Large intestine (tissue), 3 donors: Measurements from ENCODE around the gene TENM4. TPM values are rescaled to one million over a fixed set of nuclear protein-coding genes. Genes with fewer than 3 reads are reported as not detected.

Experiments used
- DNase-seq, 2 donors: peaks; one replicate each; pipeline versions ENCODE4 v3.0.0 to v3.0.0-alpha.2; 2013
- H3K27ac ChIP-seq: one replicate; pipeline ENCODE4 v1.5.1; 2013; ENCODE audit warnings: low read length
- H3K27me3 ChIP-seq: 2 replicates; pipeline ENCODE4 v1.6.1; 2013; ENCODE audit warnings: low read length; ENCODE audit not compliant: control insufficient read depth, insufficient read depth
- H3K36me3 ChIP-seq: 2 replicates; pipeline ENCODE4 v1.6.1; 2013; ENCODE audit warnings: low read length; ENCODE audit not compliant: control insufficient read depth, insufficient read depth
- H3K4me1 ChIP-seq: one replicate; pipeline ENCODE4 v1.6.1; 2013; ENCODE audit warnings: low read length; ENCODE audit not compliant: control insufficient read depth, insufficient read depth
- H3K4me3 ChIP-seq: one replicate; pipeline ENCODE4 v1.5.1; 2013; ENCODE audit warnings: low read length
- H3K9me3 ChIP-seq: one replicate; pipeline ENCODE4 v1.6.1; 2013; ENCODE audit warnings: mild to moderate bottlenecking, low read depth, low read length, moderate library complexity; ENCODE audit not compliant: control insufficient read depth
- WGBS: methylation state at CpG from one replicate; pipeline ENCODE4 v1.1.5; 2013; ENCODE audit warnings: low lambda C conversion rate; ENCODE audit not compliant: insufficient coverage; 5-methylcytosine and 5-hydroxymethylcytosine counted together
- polyA plus RNA-seq: library from polyadenylated mRNA; unstranded; fragments of 120-200 nt; gene quantifications from one replicate; pipeline ENCODE4 v1.2.1, GENCODE V29; 2013

TENM4 gene
- polyA plus RNA-seq, 1 donor, result 2.1 TPM

DNA sequence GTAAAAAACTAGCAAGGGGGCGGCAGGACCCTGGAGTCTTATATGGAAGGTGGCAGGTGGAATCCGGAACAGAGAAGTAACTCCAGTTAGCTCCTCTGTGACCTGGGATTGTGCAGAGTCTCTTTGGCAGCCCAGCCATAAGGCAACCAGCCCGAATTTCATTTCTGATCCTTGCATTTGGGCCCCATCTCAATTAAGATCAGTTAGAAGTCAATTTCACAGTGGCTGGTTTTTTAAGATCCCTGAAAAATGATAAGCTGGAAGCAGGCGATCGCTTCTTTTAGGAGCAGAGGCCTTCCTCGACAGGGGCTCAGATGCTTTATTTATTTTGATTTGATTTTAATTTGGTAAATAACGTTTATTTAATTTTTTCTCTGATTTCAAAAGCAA, 199.0 kb downstream of the TENM4 start:
- no peak overlapping the region for H3K27ac ChIP-seq
- no peaks in the 10 kb centered on the region for H3K36me3 ChIP-seq
- H3K4me1 ChIP-seq, result no peaks in the 10 kb centered on the region
- H3K4me3 ChIP-seq, result no peak overlapping the region
- WGBS, result 79% methylated on average over 2 of the region's 7 CpGs
- no peak for DNase-seq
- no peaks in the 10 kb centered on the region for H3K27me3 ChIP-seq
- no peaks in the 10 kb centered on the region for H3K9me3 ChIP-seq

GRCh38 chr11:79241205-79241851, 199.5 kb downstream of the TENM4 start:
- DNase-seq, result no peak
- WGBS, result no CpG with 5 or more reads among the region's 7 CpGs

GRCh38 chr11:79237703-79238102, 203.1 kb downstream of the TENM4 start:
- Histone ChIP-seq H3K4me3 (no peak overlapping the region), H3K27me3 (no peaks in the 10 kb centered on the region), H3K9me3 (no peaks in the 10 kb centered on the region), H3K36me3 (no peaks in the 10 kb centered on the region), H3K4me1 (no peaks in the 10 kb centered on the region), H3K27ac (no peak overlapping the region)
- peak in 1 of 2 donors; percentile 12 for DNase-seq
- WGBS, result 80% methylated on average over 2 of the region's 6 CpGs

More at GRCh38 chr11:79241205-79241851, 199.5 kb downstream of the TENM4 start:
- Histone ChIP-seq H3K9me3 (no peaks in the 10 kb centered on the region), H3K27ac (no peak overlapping the region), H3K4me1 (no peaks in the 10 kb centered on the region), H3K27me3 (no peaks in the 10 kb centered on the region), H3K4me3 (no peak overlapping the region), H3K36me3 (no peaks in the 10 kb centered on the region)

DNA sequence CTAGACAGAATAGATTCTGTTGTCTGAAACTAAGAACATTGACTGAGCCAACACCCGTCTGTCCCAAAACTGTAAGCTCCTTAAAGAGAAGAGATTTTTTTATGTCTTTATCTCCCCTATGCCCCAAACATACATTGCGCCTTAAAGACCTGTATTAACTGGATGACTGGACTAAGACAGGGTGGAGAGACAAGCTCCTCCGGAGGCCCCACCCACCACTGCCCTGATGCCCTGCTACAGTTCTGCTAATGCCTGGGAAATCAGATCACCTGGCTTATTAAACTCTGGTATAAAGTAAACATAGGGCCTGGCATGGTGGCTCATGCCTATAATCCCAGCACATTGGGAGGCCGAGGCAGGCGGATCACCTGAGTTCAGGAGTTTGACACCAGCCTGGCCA, 203.7 kb downstream of the TENM4 start:
- H3K4me3 ChIP-seq, result no peak overlapping the region
- no peaks in the 10 kb centered on the region for H3K4me1 ChIP-seq
- no peak for DNase-seq
- H3K27ac ChIP-seq, result no peak overlapping the region
- no peaks in the 10 kb centered on the region for H3K27me3 ChIP-seq
- H3K9me3 ChIP-seq, result no peaks in the 10 kb centered on the region
- no CpG with 5 or more reads among the region's 5 CpGs for WGBS
- H3K36me3 ChIP-seq, result no peaks in the 10 kb centered on the region

DNA sequence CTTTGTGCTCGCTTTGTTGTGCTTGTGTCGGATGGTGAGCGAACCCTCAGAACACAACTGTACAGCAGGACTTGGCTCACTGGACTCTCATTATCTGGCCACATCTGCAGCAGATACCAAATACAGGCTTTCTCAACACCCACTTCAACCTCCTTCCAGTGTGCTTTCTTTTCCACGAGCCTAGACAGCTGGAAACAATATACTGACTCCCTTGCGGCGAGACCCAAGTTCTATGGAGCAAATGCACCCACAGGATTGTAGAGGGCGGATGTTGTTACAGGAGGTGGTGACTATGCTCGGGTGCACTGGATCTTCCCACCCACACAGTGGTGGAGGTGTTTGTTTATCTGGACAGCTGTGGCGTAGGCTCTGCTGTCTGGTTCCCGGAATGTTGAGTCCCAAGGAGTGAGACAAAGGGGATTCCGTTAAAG, 204.3 kb downstream of the TENM4 start:
- no peaks in the 10 kb centered on the region for H3K27me3 ChIP-seq
- no peaks in the 10 kb centered on the region for H3K9me3 ChIP-seq
- no peak for DNase-seq
- no peak overlapping the region for H3K4me3 ChIP-seq
- WGBS, result no CpG with 5 or more reads among the region's 11 CpGs
- H3K36me3 ChIP-seq, result no peaks in the 10 kb centered on the region
- no peaks in the 10 kb centered on the region for H3K4me1 ChIP-seq
- no peak overlapping the region for H3K27ac ChIP-seq

- no peak overlapping the region for H3K27ac ChIP-seq
Observed at GRCh38 chr11:79235696-79236095, 205.1 kb downstream of the TENM4 start.

GRCh38 chr11:79232346-79232745, 208.5 kb downstream of the TENM4 start:
- H3K36me3 ChIP-seq, result no peaks in the 10 kb centered on the region

More at GRCh38 chr11:79235696-79236095, 205.1 kb downstream of the TENM4 start:
- H3K4me1 ChIP-seq, result no peaks in the 10 kb centered on the region
- WGBS, result no CpG with 5 or more reads among the region's 6 CpGs
- no peaks in the 10 kb centered on the region for H3K9me3 ChIP-seq
- no peaks in the 10 kb centered on the region for H3K36me3 ChIP-seq
- no peak overlapping the region for H3K4me3 ChIP-seq
- no peaks in the 10 kb centered on the region for H3K27me3 ChIP-seq
- DNase-seq, result no peak

GRCh38 chr11:79229047-79229446, 211.8 kb downstream of the TENM4 start:
- Histone ChIP-seq H3K4me3 (no peak overlapping the region), H3K27ac (no peak overlapping the region), H3K27me3 (peaks cover 6% of the 10 kb centered on the region), H3K4me1 (no peaks in the 10 kb centered on the region), H3K9me3 (no peaks in the 10 kb centered on the region), H3K36me3 (no peaks in the 10 kb centered on the region)
- no peak for DNase-seq
- WGBS, result 100% methylated on average over 1 of the region's 1 CpG

More at GRCh38 chr11:79232346-79232745, 208.5 kb downstream of the TENM4 start:
- no peak for DNase-seq
- Histone ChIP-seq H3K9me3 (no peaks in the 10 kb centered on the region), H3K4me3 (no peak overlapping the region), H3K27me3 (peaks cover under 1% of the 10 kb centered on the region), H3K27ac (no peak overlapping the region), H3K4me1 (no peaks in the 10 kb centered on the region)
- WGBS, result 100% methylated on average over 1 of the region's 5 CpGs

DNA sequence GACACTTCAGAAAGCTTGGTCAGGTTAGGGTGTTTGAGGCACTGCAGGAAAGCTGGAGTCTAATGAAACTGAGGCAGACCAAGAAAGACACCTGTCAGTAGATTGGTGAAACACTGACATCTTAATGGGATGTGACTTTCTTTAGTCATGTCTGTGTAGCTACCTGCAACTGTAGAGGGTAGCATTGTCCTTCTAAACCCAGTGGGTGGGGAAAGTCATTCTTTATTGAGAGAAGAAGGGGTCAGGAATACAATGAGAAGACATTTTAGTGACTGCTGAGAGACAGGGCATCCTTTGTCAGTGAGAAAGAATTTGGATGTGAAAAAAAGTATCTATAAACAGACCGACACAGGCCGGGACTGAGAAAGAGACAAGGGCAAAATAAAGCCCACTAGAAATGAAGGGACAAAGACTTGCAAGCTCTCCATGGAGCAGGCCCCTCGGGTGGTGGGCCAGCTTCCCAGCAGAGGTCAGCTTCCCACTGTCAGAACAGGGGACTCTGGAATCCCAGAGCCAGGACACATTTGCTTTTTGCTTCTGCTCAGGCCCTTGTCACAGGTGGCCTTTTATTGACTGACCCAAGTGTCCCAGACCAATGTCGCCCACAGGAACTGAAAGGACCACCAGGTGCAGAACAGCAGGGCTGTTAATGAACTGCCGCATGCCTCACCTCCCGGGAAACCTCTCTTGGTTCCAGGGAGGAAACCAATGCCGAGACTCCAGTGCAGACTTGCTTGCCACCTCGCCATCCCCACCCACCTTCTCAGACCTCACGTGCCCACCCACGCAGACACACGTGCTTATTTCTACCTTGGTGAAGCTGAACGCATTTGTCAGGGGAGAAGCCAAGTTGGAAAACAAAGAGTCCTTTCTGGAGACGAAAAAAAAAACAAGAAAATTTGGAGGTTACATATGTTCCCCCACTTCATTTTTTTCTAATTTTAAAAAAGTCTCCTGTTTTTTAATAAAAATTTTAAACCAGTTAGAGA, 212.8 kb downstream of the TENM4 start:
- DNase-seq, result no peak
- Histone ChIP-seq H3K36me3 (no peaks in the 10 kb centered on the region), H3K4me1 (no peaks in the 10 kb centered on the region)

DNA sequence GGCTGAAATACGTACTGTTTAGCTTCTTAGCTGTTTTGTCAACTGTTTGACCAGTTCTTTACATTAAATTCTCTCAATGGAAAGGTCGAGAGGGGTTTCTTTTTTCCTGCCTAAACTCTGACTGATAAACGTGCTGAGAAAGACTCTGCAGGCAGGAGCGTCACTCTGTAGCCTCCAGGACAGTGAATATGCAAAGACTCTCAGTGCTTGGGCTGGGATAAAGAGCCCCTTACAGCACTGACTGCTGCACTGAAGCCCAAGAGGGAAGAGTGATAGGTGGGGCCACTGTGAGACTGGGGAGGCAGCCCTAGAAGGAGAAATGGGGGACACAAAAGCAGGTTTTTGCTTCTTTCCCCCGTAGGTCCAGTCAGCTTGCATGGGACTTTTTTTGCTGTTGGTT, 213.5 kb downstream of the TENM4 start:
- H3K27me3 ChIP-seq, result peaks cover 6% of the 10 kb centered on the region
- WGBS, result 67% methylated on average over 1 of the region's 5 CpGs
- no peak overlapping the region for H3K4me3 ChIP-seq

More for the DNA sequence above, 212.8 kb downstream of the TENM4 start:
- H3K27me3 ChIP-seq, result peaks cover 6% of the 10 kb centered on the region
- no peaks in the 10 kb centered on the region for H3K9me3 ChIP-seq
- no peak overlapping the region for H3K4me3 ChIP-seq
- WGBS, result 84% methylated on average over 5 of the region's 13 CpGs
- no peak overlapping the region for H3K27ac ChIP-seq

More for the DNA sequence above, 213.5 kb downstream of the TENM4 start:
- Histone ChIP-seq H3K9me3 (no peaks in the 10 kb centered on the region), H3K27ac (no peak overlapping the region), H3K4me1 (no peaks in the 10 kb centered on the region), H3K36me3 (no peaks in the 10 kb centered on the region)
- DNase-seq, result no peak
